GM12891 (cell line): Measurements from ENCODE around the gene TMEM255B.

Experiments
- PAX5 ChIP-seq: IDR thresholded peaks from 2 replicates; pipeline ENCODE4 v1.6.1; 2011; ENCODE audit warnings: low read length, moderate library complexity, mild to moderate bottlenecking; ENCODE audit not compliant: insufficient read depth, severe bottlenecking
- POLR2A ChIP-seq: IDR thresholded peaks from 2 replicates; pipeline ENCODE4 v1.6.1; 2011; ENCODE audit warnings: low read depth, low read length, control low read depth
- POLR2AphosphoS5 ChIP-seq: IDR thresholded peaks from 2 replicates; pipeline ENCODE4 v1.6.1; 2011; ENCODE audit warnings: low read depth, low read length, control low read depth
- POU2F2 ChIP-seq: IDR thresholded peaks from 2 replicates; pipeline ENCODE4 v1.6.1; 2011; ENCODE audit warnings: low read depth, mild to moderate bottlenecking, control low read depth, low read length, moderate library complexity
- SPI1 ChIP-seq: IDR thresholded peaks from 2 replicates; pipeline ENCODE4 v1.6.1; 2011; ENCODE audit warnings: low read depth, low read length, control low read depth
- TAF1 ChIP-seq: IDR thresholded peaks from 2 replicates; pipeline ENCODE4 v1.6.1; 2011; ENCODE audit warnings: low read depth, low read length, control low read depth

GRCh38 chr13:113834496-113835200 lies 75.6 kb downstream of the TMEM255B start:
- TF ChIP-seq TAF1 (no peak), POLR2A (no peak), SPI1 (no peak), POLR2AphosphoS5 (no peak), POU2F2 (no peak), PAX5 (no peak)
